Ectodermal cell (in vitro differentiated cells): ENCODE results near the gene COL4A5. TPM values are rescaled to one million over a fixed set of nuclear protein-coding genes. Genes with fewer than 3 reads are reported as not detected.
"Not testable (repeated sequence)": the region's sequence is repeated elsewhere in the genome, so short reads cannot be mapped to it uniquely, and the experiment has no call there.

Experiments
- H3K27ac ChIP-seq: 2 replicates; pipeline ENCODE4 v1.7.0; 2013; ENCODE audit warnings: mild to moderate bottlenecking, low read depth, low read length; ENCODE audit not compliant: insufficient read depth, poor library complexity, severe bottlenecking
- H3K27me3 ChIP-seq: 2 replicates; pipeline ENCODE4 v1.7.0; 2013; ENCODE audit warnings: mild to moderate bottlenecking, low read length; ENCODE audit not compliant: insufficient read depth, control insufficient read depth, poor library complexity, severe bottlenecking
- H3K36me3 ChIP-seq: one replicate; pipeline ENCODE4 v1.7.0; 2013; ENCODE audit warnings: low read length; ENCODE audit not compliant: control insufficient read depth, insufficient read depth
- H3K4me1 ChIP-seq: one replicate; pipeline ENCODE4 v1.7.0; 2013; ENCODE audit warnings: low read length; ENCODE audit not compliant: control insufficient read depth, insufficient read depth
- H3K4me3 ChIP-seq: 2 replicates; pipeline ENCODE4 v1.7.0; 2013; ENCODE audit warnings: low read depth, low read length, control low read depth; ENCODE audit not compliant: insufficient read depth
- H3K9me3 ChIP-seq: 2 replicates; pipeline ENCODE4 v1.7.0; 2013; ENCODE audit warnings: mild to moderate bottlenecking, low read length, moderate library complexity; ENCODE audit not compliant: control insufficient read depth
- WGBS, 2 experiments: methylation state at CpG; one replicate each; pipeline ENCODE4 v1.1.7; 2013; ENCODE audit warnings: missing lambda C conversion rate in 2 of 2; 5-methylcytosine and 5-hydroxymethylcytosine counted together
- polyA plus RNA-seq, 4 experiments: library from polyadenylated mRNA; stranded (reverse); fragments of 50-300 nt; gene quantifications; one replicate each; pipeline ENCODE4 v1.2.3, GENCODE V29; 2013

The COL4A5 gene
- polyA plus RNA-seq (2013, experiment 1 of 4): 76.8 TPM
- polyA plus RNA-seq (2013, experiment 2 of 4): 88.5 TPM
- polyA plus RNA-seq (2013, experiment 3 of 4): 53.0 TPM
- 59.6 TPM for polyA plus RNA-seq (2013, experiment 4 of 4)

DNA sequence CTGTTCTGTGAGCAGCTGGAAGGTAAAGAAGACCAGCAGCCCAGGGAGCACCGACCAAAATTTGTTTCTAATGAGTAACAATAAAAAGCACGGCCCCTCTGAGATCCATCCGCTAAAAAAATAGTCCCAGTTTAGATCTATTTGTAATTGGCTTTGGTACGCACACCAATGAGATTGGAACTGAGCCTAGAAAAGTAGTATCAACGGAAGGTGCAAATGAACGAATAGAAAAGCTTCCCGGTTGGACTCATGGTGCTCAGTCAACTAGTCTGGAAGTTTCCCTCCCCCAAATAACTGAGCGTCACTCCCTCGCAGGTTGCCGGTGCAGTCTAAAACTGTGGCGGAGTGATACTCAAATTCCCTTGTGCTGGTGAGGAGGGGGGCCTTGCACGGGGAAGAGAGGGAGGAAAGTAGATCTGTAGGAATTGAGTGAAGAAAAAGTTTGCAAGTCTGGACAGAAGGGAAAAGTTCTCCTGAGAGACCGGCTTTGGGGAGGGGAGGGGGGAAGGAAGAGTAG lies at the start of gene COL4A5:
Gene COL4A5, plus strand, starts transcription at position 413 of the 517 bp plus-strand sequence. CDS start 288 bp downstream, outside the sequence.
- Histone ChIP-seq H3K27me3 (no peaks in the 10 kb centered on the region), H3K9me3 (no peaks in the 10 kb centered on the region), H3K4me1 (no peaks in the 10 kb centered on the region), H3K4me3 (peak within 1 kb of the TSS; percentile 66), H3K36me3 (no peaks in the 10 kb centered on the region), H3K27ac (peak within 1 kb of the TSS; percentile 61)
- WGBS, 2 experiments: 0 to 1% methylated on average over 11 to 12 of the region's 13 CpGs

DNA sequence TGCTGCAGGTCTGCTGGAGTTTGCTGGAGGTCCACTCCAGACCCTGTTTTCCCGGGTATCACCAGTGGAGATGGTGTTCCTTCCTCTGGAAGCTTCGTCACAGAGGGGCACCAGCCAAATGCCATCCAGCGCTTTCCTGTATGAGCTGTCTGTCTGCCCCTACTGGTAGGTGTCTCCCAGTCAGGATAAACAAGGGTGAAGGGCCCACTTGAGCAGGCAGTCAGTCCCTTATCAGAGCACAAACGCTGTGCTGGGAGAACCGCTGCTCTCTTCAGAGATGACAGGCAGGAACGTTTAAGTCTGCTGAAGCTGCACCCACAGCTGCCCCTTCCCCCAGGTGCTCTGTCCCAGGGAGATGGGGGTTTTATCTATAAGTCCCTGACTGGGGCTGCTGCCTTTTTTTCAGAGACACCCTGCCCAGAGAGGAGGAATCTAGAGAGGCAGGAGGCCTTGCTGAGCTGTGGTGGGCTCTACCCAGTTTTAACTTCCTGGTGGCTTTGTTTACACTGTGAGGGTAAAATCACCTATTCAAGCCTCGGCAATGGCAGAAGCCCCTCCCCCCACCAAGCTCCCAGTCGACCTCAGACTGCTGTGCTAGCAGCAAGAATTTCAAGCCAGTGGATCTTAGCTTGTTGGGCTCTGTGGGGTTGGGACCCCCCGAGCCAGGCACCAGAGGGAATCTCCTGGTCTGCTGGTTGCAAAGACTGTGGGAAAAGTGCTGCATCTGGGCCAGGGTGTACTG lies 48.5 kb upstream of the COL4A5 start:
- H3K9me3 ChIP-seq, H3K4me3 ChIP-seq, H3K27me3 ChIP-seq, H3K36me3 ChIP-seq, H3K27ac ChIP-seq, H3K4me1 ChIP-seq: not testable (repeated sequence)
- whole genome bisulfite sequencing, 2 experiments: 71 to 72% methylated on average over 7 to 9 of the region's 9 CpGs

GRCh38 chrX:108396188-108396891 lies 43.3 kb upstream of the COL4A5 start:
- Histone ChIP-seq H3K4me3 (no peak overlapping the region), H3K27me3 (no peaks in the 10 kb centered on the region), H3K4me1 (no peaks in the 10 kb centered on the region), H3K27ac (no peak overlapping the region), H3K9me3 (no peaks in the 10 kb centered on the region), H3K36me3 (no peaks in the 10 kb centered on the region)
- WGBS, 2 experiments: 72 to 75% methylated on average over 6 of the region's 6 CpGs

GRCh38 chrX:108396986-108397385 lies 42.7 kb upstream of the COL4A5 start:
- WGBS, 2 experiments: 75 to 79% methylated on average over 1 of the region's 1 CpG
- H3K4me3 ChIP-seq: no peak overlapping the region

DNA sequence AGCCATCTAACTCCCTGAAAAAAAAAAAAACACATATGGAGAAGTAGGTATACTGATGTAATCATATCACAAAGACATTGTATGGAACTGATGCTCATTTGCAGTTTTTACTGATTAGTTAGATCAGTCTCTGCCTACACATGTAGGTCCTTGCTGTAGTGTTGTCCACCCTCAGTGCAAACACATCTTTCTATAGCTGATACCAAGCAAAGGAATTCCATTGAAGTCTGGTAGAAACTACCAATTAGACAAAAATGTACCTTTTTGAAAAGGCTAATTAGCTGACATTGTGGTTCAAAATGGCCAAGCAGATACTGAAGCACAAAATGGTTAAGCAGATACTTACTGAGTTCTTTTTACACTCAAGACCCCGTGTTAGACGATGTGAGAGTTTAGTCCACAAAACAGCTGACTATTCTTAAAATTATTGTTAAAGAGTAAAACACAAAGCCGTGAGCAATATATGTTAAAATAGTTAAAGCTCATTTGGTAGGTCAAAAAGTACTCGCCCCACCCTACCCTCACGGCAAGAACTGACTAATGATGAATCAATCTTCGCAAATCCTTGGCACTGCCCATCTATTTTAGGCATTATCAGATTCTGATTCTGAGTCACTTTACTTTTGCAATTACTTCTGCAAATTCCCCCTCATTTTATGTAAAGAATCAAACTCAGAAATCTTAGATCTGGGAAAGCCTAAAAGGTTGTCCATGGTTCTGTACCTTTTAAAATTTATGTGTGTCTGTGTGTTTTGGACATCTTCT lies 41.8 kb upstream of the COL4A5 start:
- no peaks in the 10 kb centered on the region for H3K36me3 ChIP-seq
- H3K9me3 ChIP-seq: no peaks in the 10 kb centered on the region
- H3K4me1 ChIP-seq: no peaks in the 10 kb centered on the region
- 96 to 98% methylated on average over 5 to 6 of the region's 6 CpGs for WGBS, 2 experiments
- no peak overlapping the region for H3K27ac ChIP-seq
- no peaks in the 10 kb centered on the region for H3K27me3 ChIP-seq
- no peak overlapping the region for H3K4me3 ChIP-seq

More at GRCh38 chrX:108396986-108397385, 42.7 kb upstream of the COL4A5 start:
- no peaks in the 10 kb centered on the region for H3K9me3 ChIP-seq
- H3K27ac ChIP-seq: no peak overlapping the region
- no peaks in the 10 kb centered on the region for H3K27me3 ChIP-seq
- no peaks in the 10 kb centered on the region for H3K36me3 ChIP-seq
- H3K4me1 ChIP-seq: no peaks in the 10 kb centered on the region

DNA sequence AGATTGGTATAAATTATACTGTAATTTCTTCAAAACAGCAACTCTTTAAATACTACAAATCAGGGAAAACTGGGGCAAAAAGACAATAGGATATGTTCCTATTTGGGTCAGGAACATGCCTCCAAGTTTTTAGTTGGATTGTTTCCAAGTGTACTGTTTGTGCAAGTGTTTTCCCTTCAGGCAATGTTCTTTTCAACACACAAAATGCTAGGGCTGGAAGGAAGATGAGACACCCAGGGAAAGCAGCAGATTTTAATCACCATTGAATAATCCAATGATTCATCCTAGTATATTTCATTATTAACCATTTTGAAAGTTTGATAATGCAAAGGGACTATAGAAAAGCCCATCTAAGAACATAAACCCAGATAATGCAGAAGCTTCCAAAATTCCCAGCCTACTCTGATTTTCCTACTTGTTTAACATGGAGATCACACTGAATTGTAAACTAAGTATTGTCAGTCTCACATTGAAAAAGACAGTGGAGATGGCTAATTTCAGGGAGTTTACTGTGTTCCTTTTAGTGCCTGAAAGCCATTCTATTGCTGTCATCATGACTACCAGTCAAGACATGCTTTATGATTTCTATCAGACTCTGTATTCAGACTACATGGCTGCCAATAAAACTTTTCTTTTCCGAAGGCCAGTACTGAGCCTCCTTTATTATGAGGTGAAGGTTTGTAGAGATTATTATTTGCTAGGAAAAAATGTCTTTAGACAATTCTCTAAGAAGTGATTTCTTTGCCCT lies 40.0 kb upstream of the COL4A5 start:
- Histone ChIP-seq H3K27me3 (no peaks in the 10 kb centered on the region), H3K36me3 (no peaks in the 10 kb centered on the region), H3K4me3 (no peak overlapping the region), H3K9me3 (no peaks in the 10 kb centered on the region), H3K27ac (no peak overlapping the region), H3K4me1 (no peaks in the 10 kb centered on the region)
- 100% methylated on average over 1 of the region's 1 CpG; no CpG with 5 or more reads in 1 of the 2 experiments for WGBS, 2 experiments

DNA sequence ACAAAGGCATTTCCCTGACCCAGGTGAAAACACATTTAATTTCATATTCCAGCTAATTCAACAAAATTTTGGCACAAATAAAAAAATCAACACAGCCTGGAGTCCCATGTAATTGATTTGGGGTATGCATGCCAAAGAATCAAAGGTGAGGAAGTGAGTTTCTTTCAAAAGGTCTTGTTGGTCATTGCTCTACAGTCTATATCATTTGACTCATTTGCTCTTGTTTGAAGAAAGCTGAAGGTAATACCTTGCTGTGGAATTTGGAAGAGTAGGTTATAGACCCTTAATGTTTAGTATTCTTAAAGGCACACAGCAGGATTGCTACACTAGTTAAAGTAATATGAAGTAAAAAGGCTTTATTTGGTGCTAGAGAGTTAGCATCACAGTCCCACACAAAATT lies 26.9 kb upstream of the COL4A5 start:
- Histone ChIP-seq H3K36me3 (no peaks in the 10 kb centered on the region), H3K4me1 (no peaks in the 10 kb centered on the region), H3K4me3 (no peak overlapping the region), H3K27ac (no peak overlapping the region), H3K9me3 (no peaks in the 10 kb centered on the region), H3K27me3 (no peaks in the 10 kb centered on the region)

DNA sequence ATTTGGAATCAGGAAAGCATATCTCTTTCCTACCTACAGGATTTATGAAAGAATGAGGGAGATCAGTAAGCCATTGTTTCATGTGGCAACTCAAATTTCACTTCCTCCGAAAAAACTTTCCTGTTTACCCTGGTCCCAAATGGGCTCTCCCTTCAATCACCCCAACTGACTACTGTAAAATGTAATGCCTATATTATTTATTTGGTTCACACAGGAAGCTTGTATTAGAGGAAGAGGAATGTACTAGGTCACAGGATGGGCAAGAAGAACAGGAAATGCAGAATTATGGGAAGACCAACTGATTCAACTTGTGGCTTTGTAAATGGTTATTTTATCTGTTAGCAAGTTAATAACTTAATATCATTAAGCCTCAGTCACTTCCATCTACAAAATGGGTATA lies 24.5 kb upstream of the COL4A5 start:
- Histone ChIP-seq H3K4me3 (no peak overlapping the region), H3K27me3 (no peaks in the 10 kb centered on the region), H3K9me3 (no peaks in the 10 kb centered on the region), H3K36me3 (no peaks in the 10 kb centered on the region), H3K4me1 (no peaks in the 10 kb centered on the region), H3K27ac (no peak overlapping the region)
- no CpG with 5 or more reads among the region's 1 CpG for WGBS, 2 experiments

DNA sequence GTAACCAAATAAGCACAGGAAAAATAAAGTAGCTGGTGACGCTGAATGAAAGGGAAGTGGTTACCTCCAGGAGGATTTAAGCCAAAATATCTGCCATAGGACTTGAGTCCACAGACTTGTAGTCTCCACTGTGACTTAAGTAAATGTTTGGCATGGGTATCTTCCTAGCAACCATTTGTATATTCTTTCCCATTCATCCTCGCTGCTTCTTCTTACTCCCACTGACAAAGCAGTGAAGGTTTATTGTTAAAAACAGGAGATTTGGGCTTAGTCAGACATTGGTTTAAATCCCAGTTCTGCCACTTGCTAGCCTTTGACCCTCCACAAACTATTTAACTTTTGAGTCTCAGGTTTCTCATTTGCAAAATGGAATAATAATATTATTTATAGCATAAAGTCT lies 23.7 kb upstream of the COL4A5 start:
- Histone ChIP-seq H3K9me3 (no peaks in the 10 kb centered on the region), H3K4me1 (no peaks in the 10 kb centered on the region), H3K27me3 (no peaks in the 10 kb centered on the region), H3K36me3 (no peaks in the 10 kb centered on the region), H3K27ac (no peak overlapping the region), H3K4me3 (no peak overlapping the region)
- WGBS, 2 experiments: 88 to 100% methylated on average over 1 of the region's 2 CpGs
